Lower lobe of right lung (tissue), 2 donors: ENCODE results near the gene MAPK1. TPM values are rescaled to one million over a fixed set of nuclear protein-coding genes. Genes with fewer than 3 reads are reported as not detected.
"Not testable (repeated sequence)": the region's sequence is repeated elsewhere in the genome, so short reads cannot be mapped to it uniquely, and the experiment has no call there.

ENCODE experiments used
- ATAC-seq, 2 donors: fragments of 200-7000 bp; cut with Tn5 transposase; one replicate each; pipeline ENCODE4 v1.9.1; 2020 to 2022; ENCODE audit warnings: mild to moderate bottlenecking in 2 of 2, moderate library complexity in 2 of 2
- DNase-seq: peaks from one replicate; pipeline ENCODE4 v3.0.0-alpha.2; 2020
- H3K27ac ChIP-seq: fragments of 200-600 bp; one replicate; pipeline ENCODE4 v1.8.0; 2022
- H3K27me3 ChIP-seq: fragments of 200-600 bp; one replicate; pipeline ENCODE4 v1.8.0; 2022; ENCODE audit warnings: low read depth
- H3K36me3 ChIP-seq: fragments of 200-600 bp; one replicate; pipeline ENCODE4 v1.8.0; 2022; ENCODE audit warnings: mild to moderate bottlenecking
- H3K4me1 ChIP-seq: fragments of 200-600 bp; one replicate; pipeline ENCODE4 v1.8.0; 2022
- H3K4me3 ChIP-seq: fragments of 200-600 bp; one replicate; pipeline ENCODE4 v1.8.0; 2022; ENCODE audit warnings: mild to moderate bottlenecking
- H3K9me3 ChIP-seq: fragments of 200-600 bp; one replicate; pipeline ENCODE4 v1.8.0; 2022
- CTCF ChIP-seq: fragments of 200-600 bp; IDR thresholded peaks from one replicate; pipeline ENCODE4 v1.8.0; 2022; ENCODE audit warnings: antibody characterized with exemption, mild to moderate bottlenecking
- intact Hi-C: fragments of 100-400 bp; cut with DNase I; formaldehyde crosslinking; loops from one replicate; pipeline ENCODE4 v1.11.0; 2022
- total RNA-seq: library from RNA; stranded (reverse); fragmentation: NEBNext Ultra II Directional; extraction: Animal tissue kit (Norgen Biotek cat#: 25700); gene quantifications from one replicate; pipeline ENCODE4 v1.2.1, GENCODE V29; 2021
- donor health status: DM: no; HTN: yes; CAD: no; lungs with severe emphysema.

The MAPK1 gene
- total RNA-seq, 1 donor from 2014 or later, result 146 TPM

GRCh38 chr22:21898354-21898896 is 31.0 kb upstream of the MAPK1 start:
- no peaks in the 10 kb centered on the region for H3K4me1 ChIP-seq
- TF ChIP-seq CTCF, result no peak
- no peak for ATAC-seq
- intact Hi-C loops, result no loop called here
- H3K4me3 ChIP-seq, result no peak overlapping the region
- no peaks in the 10 kb centered on the region for H3K36me3 ChIP-seq
- H3K27me3 ChIP-seq, result no peaks in the 10 kb centered on the region
- H3K27ac ChIP-seq, result no peak overlapping the region
- no peaks in the 10 kb centered on the region for H3K9me3 ChIP-seq
- DNase-seq, result no peak

- Histone ChIP-seq H3K27me3 (no peaks in the 10 kb centered on the region), H3K9me3 (no peaks in the 10 kb centered on the region), H3K27ac (no peak overlapping the region), H3K4me1 (no peaks in the 10 kb centered on the region), H3K36me3 (no peaks in the 10 kb centered on the region), H3K4me3 (no peak overlapping the region)
- ATAC-seq, result no peak
- intact Hi-C loops, result no loop called here
- DNase-seq, result no peak
- TF ChIP-seq CTCF, result no peak
Measured at GRCh38 chr22:21896951-21897513, 29.6 kb upstream of the MAPK1 start.

GRCh38 chr22:21896275-21896674 is 28.8 kb upstream of the MAPK1 start:
- H3K27ac ChIP-seq, intact Hi-C loops, H3K9me3 ChIP-seq, H3K4me1 ChIP-seq, H3K27me3 ChIP-seq, H3K36me3 ChIP-seq, DNase-seq, ATAC-seq, H3K4me3 ChIP-seq: not testable (repeated sequence)

- ATAC-seq (no peak), DNase-seq (no peak)
- no peak overlapping the region for H3K27ac ChIP-seq
Measured at GRCh38 chr22:21894799-21895198, 27.4 kb upstream of the MAPK1 start.

GRCh38 chr22:21889251-21889990 is 22.0 kb upstream of the MAPK1 start:
- H3K9me3 ChIP-seq, result no peaks in the 10 kb centered on the region
- no peaks in the 10 kb centered on the region for H3K36me3 ChIP-seq
- no peak overlapping the region for H3K27ac ChIP-seq
- H3K4me3 ChIP-seq, result no peak overlapping the region
- DNase-seq (no peak), ATAC-seq (no peak)
- H3K4me1 ChIP-seq, result no peaks in the 10 kb centered on the region
- intact Hi-C loops, result no loop called here
- H3K27me3 ChIP-seq, result no peaks in the 10 kb centered on the region
- no peak for TF ChIP-seq CTCF

More at GRCh38 chr22:21894799-21895198, 27.4 kb upstream of the MAPK1 start:
- H3K4me1 ChIP-seq, result no peaks in the 10 kb centered on the region
- intact Hi-C loops, result no loop called here
- H3K9me3 ChIP-seq, result no peaks in the 10 kb centered on the region
- no peaks in the 10 kb centered on the region for H3K27me3 ChIP-seq
- H3K36me3 ChIP-seq, result no peaks in the 10 kb centered on the region
- H3K4me3 ChIP-seq, result no peak overlapping the region
- TF ChIP-seq CTCF, result no peak

GRCh38 chr22:21887841-21888240 is 20.4 kb upstream of the MAPK1 start:
- H3K4me1 ChIP-seq, result no peaks in the 10 kb centered on the region
- intact Hi-C loops, result no loop called here
- no peak for TF ChIP-seq CTCF
- no peaks in the 10 kb centered on the region for H3K27me3 ChIP-seq
- H3K9me3 ChIP-seq, result no peaks in the 10 kb centered on the region
- H3K4me3 ChIP-seq, result no peak overlapping the region
- DNase-seq (no peak), ATAC-seq (no peak)
- no peaks in the 10 kb centered on the region for H3K36me3 ChIP-seq
- no peak overlapping the region for H3K27ac ChIP-seq

- H3K9me3 ChIP-seq, H3K27me3 ChIP-seq, intact Hi-C loops, H3K4me3 ChIP-seq, H3K4me1 ChIP-seq, ATAC-seq, H3K27ac ChIP-seq, H3K36me3 ChIP-seq, DNase-seq: not testable (repeated sequence)
Measured at GRCh38 chr22:21883930-21884329, 16.5 kb upstream of the MAPK1 start.

GRCh38 chr22:21882754-21883333 is 15.4 kb upstream of the MAPK1 start:
- ATAC-seq, result peak in 1 of 2 donors; percentile 51
- H3K27me3 ChIP-seq, H3K36me3 ChIP-seq, H3K4me1 ChIP-seq, intact Hi-C loops, DNase-seq, H3K27ac ChIP-seq, H3K9me3 ChIP-seq, H3K4me3 ChIP-seq: not testable (repeated sequence)
